ENCODE measurements around the gene STXBP4. TPM values are rescaled to one million over a fixed set of nuclear protein-coding genes. Genes with fewer than 3 reads are reported as not detected.

The STXBP4 gene
- total RNA-seq, 2 donors from 2014 or later, result 12.7 to 31.4 TPM

GRCh38 chr17:54974759-54975158, 6.2 kb downstream of the STXBP4 start:
- no peak overlapping the region for H3K27ac ChIP-seq
- no peak for TF ChIP-seq CTCF (IDR thresholded peaks at IDR 0.05)
- peaks cover under 1 to 4% of the 10 kb centered on the region in 2 donors for H3K4me1 ChIP-seq (ENCODE audit: control insufficient read depth in 1 of 2, low read depth in 2 of 2)
- no peaks in the 10 kb centered on the region for H3K27me3 ChIP-seq (replicated peaks; ENCODE audit: insufficient read depth)
- DNase-seq (ENCODE audit: low spot score) (no peak), ATAC-seq (ENCODE audit: insufficient number of reproducible peaks, low FRiP score, low read depth) (no peak)
- no peaks in the 10 kb centered on the region for H3K36me3 ChIP-seq
- no peaks in the 10 kb centered on the region for H3K9me3 ChIP-seq
- no peak overlapping the region for H3K4me3 ChIP-seq

GRCh38 chr17:54976316-54976715, 7.8 kb downstream of the STXBP4 start:
- Histone ChIP-seq H3K9me3 (no peaks in the 10 kb centered on the region), H3K36me3 (no peaks in the 10 kb centered on the region), H3K27me3 (replicated peaks; ENCODE audit: insufficient read depth) (no peaks in the 10 kb centered on the region), H3K4me3 (no peak overlapping the region), H3K27ac (no peak overlapping the region), H3K4me1 (ENCODE audit: control insufficient read depth in 1 of 2, low read depth in 2 of 2) (no peaks in the 10 kb centered on the region)
- DNase-seq (ENCODE audit: low spot score) (no peak), ATAC-seq (ENCODE audit: insufficient number of reproducible peaks, low FRiP score, low read depth) (no peak)
- no peak for TF ChIP-seq CTCF (IDR thresholded peaks at IDR 0.05)

GRCh38 chr17:54977744-54978143, 9.2 kb downstream of the STXBP4 start:
- peaks cover 7 to 9% of the 10 kb centered on the region in 2 donors for H3K4me1 ChIP-seq (ENCODE audit: control insufficient read depth in 1 of 2, low read depth in 2 of 2)
- H3K27ac ChIP-seq, result no peak overlapping the region
- TF ChIP-seq CTCF (IDR thresholded peaks at IDR 0.05), result no peak
- ATAC-seq (ENCODE audit: insufficient number of reproducible peaks, low FRiP score, low read depth) (no peak), DNase-seq (ENCODE audit: low spot score) (no peak)
- no peaks in the 10 kb centered on the region for H3K36me3 ChIP-seq
- H3K4me3 ChIP-seq, result no peak overlapping the region
- no peaks in the 10 kb centered on the region for H3K27me3 ChIP-seq (replicated peaks; ENCODE audit: insufficient read depth)
- H3K9me3 ChIP-seq, result no peaks in the 10 kb centered on the region

- Histone ChIP-seq H3K27ac (no peak overlapping the region), H3K27me3 (replicated peaks; ENCODE audit: insufficient read depth) (no peaks in the 10 kb centered on the region), H3K4me3 (no peak overlapping the region), H3K36me3 (no peaks in the 10 kb centered on the region), H3K9me3 (no peaks in the 10 kb centered on the region), H3K4me1 (ENCODE audit: control insufficient read depth in 1 of 2, low read depth in 2 of 2) (peaks cover 13 to 21% of the 10 kb centered on the region in 2 donors)
- no peak for TF ChIP-seq CTCF (IDR thresholded peaks at IDR 0.05)
- ATAC-seq (ENCODE audit: insufficient number of reproducible peaks, low FRiP score, low read depth) (no peak), DNase-seq (ENCODE audit: low spot score) (no peak)
Measured at GRCh38 chr17:54979657-54980056, 11.1 kb downstream of the STXBP4 start.

GRCh38 chr17:54980375-54980774, 11.8 kb downstream of the STXBP4 start:
- TF ChIP-seq CTCF (IDR thresholded peaks at IDR 0.05), result no peak
- H3K27ac ChIP-seq, result no peak overlapping the region
- DNase-seq (ENCODE audit: low spot score), result no peak

More at GRCh38 chr17:54980375-54980774, 11.8 kb downstream of the STXBP4 start:
- ATAC-seq (ENCODE audit: insufficient number of reproducible peaks, low FRiP score, low read depth), result no peak
- H3K36me3 ChIP-seq, result no peaks in the 10 kb centered on the region
- H3K9me3 ChIP-seq, result no peaks in the 10 kb centered on the region
- no peak overlapping the region for H3K4me3 ChIP-seq
- H3K4me1 ChIP-seq (ENCODE audit: control insufficient read depth in 1 of 2, low read depth in 2 of 2), result peaks cover 13 to 21% of the 10 kb centered on the region in 2 donors
- no peaks in the 10 kb centered on the region for H3K27me3 ChIP-seq (replicated peaks; ENCODE audit: insufficient read depth)
